HTR-8/SVneo (cell line): ENCODE results near the gene UBTD1.

Experiments
- DNase-seq: peaks from one replicate; pipeline ENCODE4 v3.0.0; 2011; ENCODE audit warnings: low spot score, mixed read lengths; ENCODE audit not compliant: insufficient read length
- FAIRE-seq: peaks from 2 replicates; lab custom pipeline; 2011; peaks lifted over from hg19 to GRCh38; lab: Jason Lieb, UNC

The UBTD1 gene

GRCh38 chr10:97600616-97601015, 101.9 kb downstream of the UBTD1 start:
- no peak for DNase-seq
- FAIRE-seq = no peak

DNA sequence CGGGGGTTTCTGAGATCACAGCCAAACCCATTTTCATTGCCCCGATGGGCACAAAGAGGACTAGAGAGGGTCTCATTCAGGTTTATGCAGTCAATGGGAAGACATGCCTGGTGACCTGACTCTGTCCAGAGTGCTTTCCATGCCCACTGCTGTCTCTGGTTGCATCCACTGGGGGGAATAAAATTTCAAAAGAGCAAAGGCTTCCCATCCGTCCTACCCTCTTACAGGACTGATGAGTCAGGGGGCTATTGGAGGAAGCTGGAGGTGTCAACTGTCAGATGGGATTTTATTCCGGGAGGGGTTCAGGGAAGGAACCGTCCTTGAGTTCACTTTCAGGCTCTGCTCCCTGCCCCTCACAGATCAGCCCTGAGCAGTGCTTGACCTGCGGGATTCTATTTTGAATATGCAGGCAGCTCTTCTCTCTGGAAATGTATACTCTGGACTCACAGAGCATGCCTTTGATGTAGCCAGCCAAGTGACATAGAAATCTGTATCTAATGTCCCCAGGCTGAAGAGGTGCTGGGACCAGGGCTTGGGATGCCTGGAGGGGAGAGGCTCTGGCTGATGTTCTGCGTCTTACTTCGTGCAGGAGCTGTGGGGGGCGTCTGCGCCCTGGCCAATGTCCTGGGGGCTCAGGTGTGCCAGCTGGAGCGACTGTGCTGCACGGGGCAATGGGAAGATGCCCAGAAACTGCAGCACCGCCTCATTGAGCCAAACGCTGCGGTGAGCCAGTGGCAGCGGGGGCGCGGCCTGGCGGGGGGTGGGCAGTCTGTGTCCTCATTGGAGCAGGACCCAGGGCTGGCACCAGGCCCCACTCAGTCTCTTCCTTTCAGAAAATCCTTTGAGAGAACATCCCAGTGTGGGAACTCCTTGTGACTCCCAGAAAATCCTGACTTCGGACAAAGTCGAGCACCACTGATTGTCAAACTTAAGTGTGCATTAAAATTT, 102.8 kb downstream of the UBTD1 start:
- FAIRE-seq = no peak

DNA sequence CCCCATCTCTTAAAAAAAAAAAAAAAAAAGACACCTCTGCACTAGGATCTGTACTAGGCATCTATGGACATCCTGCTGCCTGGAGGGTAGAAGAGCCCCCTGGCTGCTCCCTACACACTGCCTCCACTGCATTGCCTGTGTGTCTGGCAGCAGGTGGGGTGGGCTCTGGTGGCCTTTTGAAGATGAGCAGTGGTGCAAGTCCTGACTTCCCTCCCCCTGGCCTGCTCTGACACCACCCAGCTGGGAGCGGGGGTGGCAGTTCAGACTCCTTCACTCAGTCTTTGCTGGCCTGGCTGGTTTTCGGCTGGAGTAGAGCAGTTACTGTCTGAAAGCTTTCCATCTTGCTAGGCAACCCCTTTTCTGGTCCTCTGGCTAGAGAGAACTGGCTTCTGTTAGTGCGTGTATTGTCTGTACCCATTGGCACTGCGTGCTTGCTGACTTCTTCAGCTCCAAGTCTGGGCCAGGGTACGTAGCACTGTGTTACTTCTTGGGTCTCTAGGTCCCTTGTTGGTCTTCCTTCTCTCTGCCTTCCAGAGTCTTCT, 108.4 kb downstream of the UBTD1 start:
- FAIRE-seq (no peak), DNase-seq (no peak)

More for the DNA sequence above, 102.8 kb downstream of the UBTD1 start:
- DNase-seq = no peak

DNA sequence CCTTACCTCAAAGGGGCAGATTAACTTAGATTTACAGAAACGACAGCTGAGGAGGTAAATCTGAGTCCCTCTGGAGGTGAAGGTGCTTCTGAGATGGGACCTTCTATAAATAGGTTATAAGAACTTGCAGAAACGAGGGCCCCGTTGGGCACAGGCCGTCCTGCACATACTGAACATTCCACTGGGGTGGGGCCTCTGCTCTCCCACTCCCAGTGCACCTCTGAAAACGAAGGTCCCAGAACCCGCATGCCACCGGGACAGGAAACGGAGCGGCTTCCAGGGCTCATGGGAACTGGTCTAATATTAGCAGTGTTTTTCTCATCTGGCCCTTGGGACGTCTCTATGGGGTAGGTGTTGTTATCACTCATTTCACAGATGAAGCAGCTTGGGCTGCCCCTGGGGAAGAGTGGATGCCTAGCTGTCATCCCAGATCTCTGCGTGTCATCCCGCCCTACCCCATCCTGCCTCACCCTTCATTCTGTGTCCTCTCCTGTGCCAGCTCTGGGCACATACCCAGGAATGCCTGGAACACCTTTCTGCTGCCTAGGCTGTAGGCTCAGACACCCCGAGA, 110.4 kb downstream of the UBTD1 start:
- no peak for DNase-seq
- FAIRE-seq = no peak

DNA sequence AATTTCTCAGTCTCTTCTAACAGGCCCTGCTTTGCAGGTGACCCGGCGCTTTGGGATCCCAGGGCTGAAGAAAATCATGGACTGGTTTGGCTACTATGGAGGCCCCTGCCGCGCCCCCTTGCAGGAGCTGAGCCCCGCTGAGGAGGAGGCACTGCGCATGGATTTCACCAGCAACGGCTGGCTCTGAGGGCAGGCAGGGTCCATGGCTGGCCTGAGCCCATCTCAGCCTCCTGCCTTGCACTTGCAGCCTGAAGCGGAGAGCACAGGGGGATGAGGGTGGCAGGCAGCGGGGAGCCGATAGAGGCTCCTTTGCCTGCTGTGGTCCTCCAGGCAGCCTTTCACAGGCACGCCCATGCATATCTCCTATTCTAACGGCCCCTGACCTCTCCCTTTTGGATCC, 112.7 kb downstream of the UBTD1 start:
- FAIRE-seq = no peak
- no peak for DNase-seq

- peak; percentile 69 for DNase-seq
Measured at GRCh38 chr10:97612386-97612785, 113.7 kb downstream of the UBTD1 start.

DNA sequence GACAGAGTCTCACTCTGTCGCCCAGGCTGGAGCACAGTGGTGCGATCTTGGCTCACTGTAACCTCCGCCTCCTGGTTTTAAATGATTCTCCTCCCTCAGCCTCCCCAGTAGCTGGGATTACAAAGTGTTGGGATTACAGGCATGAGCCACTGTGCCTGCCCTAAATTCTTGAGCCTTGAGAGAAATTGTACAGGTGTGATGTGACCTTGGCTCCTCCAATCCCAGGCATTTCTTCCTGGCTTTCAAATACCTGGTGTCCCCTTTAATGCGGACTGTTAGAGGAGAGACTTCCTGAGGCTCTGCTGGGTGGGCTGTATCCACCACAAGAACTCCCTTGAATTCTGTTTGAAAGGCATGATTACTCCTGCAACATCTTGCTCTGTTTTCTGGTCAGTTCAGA, 119.6 kb downstream of the UBTD1 start:
- FAIRE-seq = no peak
- DNase-seq = no peak

More at GRCh38 chr10:97612386-97612785, 113.7 kb downstream of the UBTD1 start:
- peak; percentile 72 for FAIRE-seq

- FAIRE-seq (no peak), DNase-seq (no peak)
Measured at GRCh38 chr10:97618733-97619132, 120.0 kb downstream of the UBTD1 start.
